Activated naive CD8-positive, alpha-beta T cell treated with anti-CD3 and anti-CD28 coated beads, Interleukin-2, amount 50 U/mL, for 24 hours (primary cell): ENCODE data around the gene KRT25.
A peak's percentile ranks its signal among the peaks of the same experiment; 100 is the strongest.

Experiments
- ATAC-seq: fragments of 150-1000 bp; cut with Tn5 transposase; one replicate; pipeline ENCODE4 v1.10.0; 2021
- DNase-seq: peaks from one replicate; pipeline ENCODE4 v3.0.0; 2021
- H3K27ac Mint-ChIP-seq: one replicate; pipeline ENCODE4 v1.8.0; 2021; ENCODE audit warnings: mild to moderate bottlenecking, mixed read lengths
- H3K27me3 Mint-ChIP-seq: one replicate; pipeline ENCODE4 v1.8.0; 2021; ENCODE audit warnings: mixed read lengths
- H3K36me3 Mint-ChIP-seq: one replicate; pipeline ENCODE4 v1.8.0; 2021; ENCODE audit warnings: low read depth, mixed read lengths
- H3K4me1 Mint-ChIP-seq: one replicate; pipeline ENCODE4 v1.8.0; 2021; ENCODE audit warnings: mixed read lengths
- H3K4me3 Mint-ChIP-seq: one replicate; pipeline ENCODE4 v1.8.0; 2021; ENCODE audit warnings: mild to moderate bottlenecking, moderate library complexity, mixed read lengths
- H3K9me3 Mint-ChIP-seq: one replicate; pipeline ENCODE4 v1.8.0; 2021; ENCODE audit warnings: mixed read lengths

Gene KRT25

DNA sequence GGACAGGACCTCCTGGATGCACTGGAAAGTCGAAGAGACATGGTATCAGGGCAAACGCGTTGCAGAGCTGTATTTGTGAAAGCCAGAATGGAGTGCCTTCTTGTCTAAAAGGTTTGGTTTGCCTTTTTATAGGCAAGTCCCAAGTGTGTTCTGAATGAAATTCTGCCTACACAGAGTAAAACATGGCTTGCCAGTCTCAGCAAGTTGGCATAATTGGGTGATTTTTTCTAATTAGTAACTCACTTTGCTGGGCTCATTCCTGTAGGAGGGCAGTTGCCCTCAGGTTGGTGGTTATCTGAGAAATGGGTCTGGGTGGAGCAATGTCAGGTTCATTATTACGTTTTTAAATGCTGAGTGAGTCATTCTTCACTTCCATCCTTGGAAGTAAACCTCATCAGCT, at the start of gene KRT25:
TSS of gene KRT25 (minus strand) at position 101 of the 400 bp plus-strand sequence. CDS start at position 41, 60 bp downstream.
- Mint-ChIP-seq H3K27me3 (peaks cover 45% of the 10 kb centered on the region), H3K4me3 (no peak within 1 kb of the TSS), H3K36me3 (peaks cover 5% of the 10 kb centered on the region), H3K27ac (no peak within 1 kb of the TSS), H3K4me1 (no peaks in the 10 kb centered on the region), H3K9me3 (peaks cover 29% of the 10 kb centered on the region)
- no peak for DNase-seq
- ATAC-seq: no peak

DNA sequence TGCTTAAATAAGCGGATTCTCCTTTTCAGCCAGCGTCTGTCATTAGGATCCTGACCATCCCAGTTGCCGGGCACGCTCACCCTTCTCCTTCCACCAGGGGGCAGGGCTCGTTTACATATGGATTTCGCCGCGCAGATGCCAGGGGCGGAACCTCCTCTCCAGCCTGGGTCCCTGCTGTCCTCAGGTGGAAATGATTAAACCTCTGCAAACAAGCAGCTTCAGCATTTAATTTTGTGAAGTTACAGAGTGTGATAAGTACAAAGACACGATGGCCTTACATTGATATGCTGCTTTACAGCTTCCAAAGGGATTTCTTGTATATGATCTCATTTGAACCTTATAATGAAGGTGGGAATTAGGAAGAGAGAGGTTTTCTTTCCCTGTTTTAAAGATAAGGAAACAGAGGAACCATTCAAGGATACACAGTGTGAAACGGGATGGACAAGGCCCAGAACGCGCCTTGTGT, 48.5 kb upstream of the KRT25 start:
- no peak overlapping the region for H3K4me3 Mint-ChIP-seq
- peak; percentile 84 for ATAC-seq
- peak; percentile 83 for DNase-seq
- H3K4me1 Mint-ChIP-seq: peaks cover 2% of the 10 kb centered on the region
- H3K27ac Mint-ChIP-seq: no peak overlapping the region
- peaks cover 45% of the 10 kb centered on the region for H3K27me3 Mint-ChIP-seq
- H3K9me3 Mint-ChIP-seq: no peaks in the 10 kb centered on the region
- H3K36me3 Mint-ChIP-seq: no peaks in the 10 kb centered on the region

DNA sequence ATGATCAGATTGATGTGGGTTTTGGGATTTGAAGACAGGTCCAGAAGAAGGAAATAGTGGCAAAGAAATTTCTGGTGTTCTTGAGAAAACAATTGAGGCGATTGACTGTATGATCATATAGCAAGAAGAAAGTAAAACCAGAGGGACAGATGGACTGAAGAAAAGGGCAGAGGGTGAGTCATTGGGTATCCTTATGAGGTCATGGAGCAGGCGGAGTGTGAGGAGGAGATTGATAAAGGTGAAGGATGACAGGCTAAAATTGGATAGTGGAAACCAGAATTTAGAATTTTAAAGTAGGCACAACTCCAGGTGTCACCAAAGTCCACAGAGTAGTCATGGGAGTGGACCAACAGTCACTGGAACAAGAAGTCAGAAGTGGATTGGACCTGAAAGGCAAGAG, 46.0 kb upstream of the KRT25 start:
- Mint-ChIP-seq H3K4me3 (no peak overlapping the region), H3K27me3 (peaks cover 36% of the 10 kb centered on the region), H3K9me3 (no peaks in the 10 kb centered on the region), H3K36me3 (no peaks in the 10 kb centered on the region), H3K27ac (no peak overlapping the region), H3K4me1 (peaks cover 2% of the 10 kb centered on the region)
- DNase-seq (no peak), ATAC-seq (no peak)

DNA sequence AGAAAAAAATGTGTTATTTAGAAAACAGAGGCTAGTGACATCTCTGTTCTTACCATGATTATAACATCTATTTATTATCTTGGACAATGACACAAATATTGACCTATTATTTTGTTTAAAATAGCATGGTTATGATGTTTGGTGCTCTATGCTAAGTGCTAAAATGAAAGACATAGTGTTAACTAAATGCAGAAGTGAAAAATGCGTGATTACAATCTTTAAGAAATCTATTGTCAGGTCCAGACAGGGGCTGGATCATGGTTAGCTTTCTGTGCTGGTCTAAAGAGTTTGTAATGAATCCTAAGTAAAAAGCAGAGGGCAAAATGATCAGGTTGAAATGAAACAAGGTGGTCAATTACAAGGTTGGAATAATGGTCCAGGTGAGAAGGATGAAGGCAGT, 45.2 kb upstream of the KRT25 start:
- H3K27me3 Mint-ChIP-seq: peaks cover 38% of the 10 kb centered on the region
- DNase-seq: no peak
- no peak for ATAC-seq
- H3K4me1 Mint-ChIP-seq: peaks cover 2% of the 10 kb centered on the region
- H3K9me3 Mint-ChIP-seq: no peaks in the 10 kb centered on the region
- no peak overlapping the region for H3K4me3 Mint-ChIP-seq
- no peak overlapping the region for H3K27ac Mint-ChIP-seq
- H3K36me3 Mint-ChIP-seq: no peaks in the 10 kb centered on the region

- Mint-ChIP-seq H3K36me3 (no peaks in the 10 kb centered on the region), H3K27ac (no peak within 1 kb of the TSS), H3K9me3 (no peaks in the 10 kb centered on the region), H3K4me3 (no peak within 1 kb of the TSS), H3K4me1 (peaks cover 2% of the 10 kb centered on the region), H3K27me3 (peaks cover 37% of the 10 kb centered on the region)
- ATAC-seq: no peak
- DNase-seq: no peak
Measured at GRCh38 chr17:40799859-40800258, 44.7 kb upstream of the KRT25 start, which contains the start of gene KRT28. Gene KRT28 (minus strand): TSS chr17:40799959. CDS start chr17:40799893, 66 bp downstream.

GRCh38 chr17:40796846-40797245, 41.7 kb upstream of the KRT25 start:
- H3K36me3 Mint-ChIP-seq: no peaks in the 10 kb centered on the region
- DNase-seq: no peak
- no peaks in the 10 kb centered on the region for H3K4me1 Mint-ChIP-seq
- no peaks in the 10 kb centered on the region for H3K9me3 Mint-ChIP-seq
- no peak overlapping the region for H3K27ac Mint-ChIP-seq
- H3K27me3 Mint-ChIP-seq: peaks cover 35% of the 10 kb centered on the region
- H3K4me3 Mint-ChIP-seq: no peak overlapping the region
- no peak for ATAC-seq

DNA sequence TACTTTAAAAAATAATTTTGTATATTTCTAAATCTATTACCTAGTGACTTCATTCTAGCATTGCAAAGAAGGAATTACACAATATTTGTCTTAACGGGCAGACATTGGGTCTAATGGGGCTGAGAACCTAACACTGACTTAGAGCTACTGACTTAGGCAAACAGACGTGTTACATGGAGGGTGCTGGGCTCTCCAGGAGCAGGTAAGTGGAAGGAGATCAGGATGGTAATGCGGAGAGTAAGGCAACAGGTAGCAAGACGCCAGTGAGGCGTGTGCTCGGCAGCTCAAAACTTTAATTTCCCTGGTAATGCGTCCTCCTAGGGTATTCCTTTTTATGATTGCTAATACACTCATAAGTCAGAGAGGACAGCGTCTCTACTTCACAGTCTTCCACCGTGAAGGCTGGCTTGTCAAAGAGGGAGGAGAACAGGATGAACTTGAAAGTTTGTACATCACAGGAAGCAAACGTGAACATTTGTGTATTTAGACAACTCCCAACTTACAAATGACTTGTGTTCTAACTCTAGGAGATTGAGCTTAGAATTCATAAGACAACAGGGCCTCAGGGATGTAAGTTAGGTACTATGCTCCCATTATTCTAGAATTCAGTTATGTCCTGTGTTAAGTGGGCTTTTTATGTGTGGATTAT, 40.0 kb upstream of the KRT25 start:
- Mint-ChIP-seq H3K36me3 (no peaks in the 10 kb centered on the region), H3K27me3 (peaks cover 35% of the 10 kb centered on the region), H3K4me1 (no peaks in the 10 kb centered on the region), H3K27ac (no peak overlapping the region), H3K9me3 (no peaks in the 10 kb centered on the region), H3K4me3 (no peak overlapping the region)
- ATAC-seq (no peak), DNase-seq (no peak)

GRCh38 chr17:40794466-40794865, 39.3 kb upstream of the KRT25 start:
- ATAC-seq (no peak), DNase-seq (no peak)
- peaks cover 33% of the 10 kb centered on the region for H3K27me3 Mint-ChIP-seq
- H3K27ac Mint-ChIP-seq: no peak overlapping the region
- no peaks in the 10 kb centered on the region for H3K9me3 Mint-ChIP-seq
- no peak overlapping the region for H3K4me3 Mint-ChIP-seq
- no peaks in the 10 kb centered on the region for H3K36me3 Mint-ChIP-seq
- no peaks in the 10 kb centered on the region for H3K4me1 Mint-ChIP-seq

GRCh38 chr17:40793832-40794231, 38.7 kb upstream of the KRT25 start:
- no peaks in the 10 kb centered on the region for H3K36me3 Mint-ChIP-seq
- DNase-seq: no peak
- H3K4me1 Mint-ChIP-seq: no peaks in the 10 kb centered on the region
- no peak overlapping the region for H3K27ac Mint-ChIP-seq
- no peak for ATAC-seq
- H3K27me3 Mint-ChIP-seq: peaks cover 28% of the 10 kb centered on the region
- no peak overlapping the region for H3K4me3 Mint-ChIP-seq
- no peaks in the 10 kb centered on the region for H3K9me3 Mint-ChIP-seq

DNA sequence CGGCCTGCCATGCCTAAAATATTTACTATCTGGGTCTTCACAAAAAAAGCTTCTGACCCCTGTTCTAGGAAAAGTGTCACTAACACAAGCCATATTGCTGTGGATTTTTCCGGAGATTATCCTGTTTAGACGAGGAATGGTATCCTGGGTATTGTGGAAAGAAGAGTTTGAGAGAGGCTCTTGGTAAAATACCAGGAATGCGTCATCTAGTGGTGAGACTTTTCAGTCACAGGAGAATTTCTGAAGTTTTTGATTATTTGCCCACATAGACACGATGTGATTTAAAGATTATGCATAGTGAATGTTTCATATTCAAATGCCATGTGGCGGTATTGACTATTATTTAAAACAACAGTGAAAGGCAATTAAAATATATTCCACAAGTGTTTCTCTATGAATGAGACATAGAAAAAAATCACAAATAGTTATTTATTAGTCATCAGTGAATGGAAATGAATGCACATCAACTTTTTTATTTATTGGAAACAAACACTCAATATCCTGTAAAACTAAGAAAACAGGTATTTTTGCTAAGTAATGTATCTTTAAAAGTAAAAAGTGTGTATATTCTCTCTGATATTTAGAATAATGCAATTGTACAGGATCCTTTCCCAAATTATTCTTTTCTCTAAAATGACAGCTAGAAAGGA, 36.8 kb upstream of the KRT25 start:
- H3K27me3 Mint-ChIP-seq: peaks cover 27% of the 10 kb centered on the region
- no peak overlapping the region for H3K27ac Mint-ChIP-seq
- no peak for ATAC-seq
- no peaks in the 10 kb centered on the region for H3K36me3 Mint-ChIP-seq
- no peak for DNase-seq
- no peaks in the 10 kb centered on the region for H3K4me1 Mint-ChIP-seq
- no peaks in the 10 kb centered on the region for H3K9me3 Mint-ChIP-seq
- no peak overlapping the region for H3K4me3 Mint-ChIP-seq

- Mint-ChIP-seq H3K4me3 (no peak overlapping the region), H3K27me3 (peaks cover 23% of the 10 kb centered on the region), H3K9me3 (no peaks in the 10 kb centered on the region), H3K36me3 (no peaks in the 10 kb centered on the region), H3K4me1 (no peaks in the 10 kb centered on the region), H3K27ac (no peak overlapping the region)
- no peak for ATAC-seq
- no peak for DNase-seq
Measured at GRCh38 chr17:40791111-40791510, 36.0 kb upstream of the KRT25 start.

DNA sequence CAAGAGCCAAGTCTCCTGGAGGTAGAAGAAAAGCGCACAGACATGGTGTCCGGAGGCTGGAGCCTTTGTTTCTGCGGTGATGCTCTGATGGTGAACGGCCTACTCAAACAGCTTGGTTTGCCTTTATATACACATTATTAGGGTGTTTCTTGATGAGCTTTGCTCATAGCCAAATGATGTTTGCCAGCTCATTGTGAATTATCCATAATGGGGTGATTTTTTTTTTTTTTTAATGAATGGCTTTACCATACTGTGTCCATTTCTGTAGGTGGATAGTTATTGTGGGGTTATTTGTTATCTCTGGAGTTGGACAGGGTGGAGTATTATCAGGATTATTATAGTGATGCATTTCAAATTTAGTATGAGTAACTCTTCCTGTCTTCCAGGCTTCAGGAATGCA, 27.3 kb upstream of the KRT25 start, which contains the start of gene KRT27:
TSS of gene KRT27 (minus strand) at position 101 of the 400 bp plus-strand sequence. CDS start at position 44, 57 bp downstream.
- peaks cover 52% of the 10 kb centered on the region for H3K27me3 Mint-ChIP-seq
- ATAC-seq (no peak), DNase-seq (no peak)
- no peaks in the 10 kb centered on the region for H3K4me1 Mint-ChIP-seq
- H3K9me3 Mint-ChIP-seq: no peaks in the 10 kb centered on the region
- H3K4me3 Mint-ChIP-seq: no peak within 1 kb of the TSS
- no peaks in the 10 kb centered on the region for H3K36me3 Mint-ChIP-seq
- H3K27ac Mint-ChIP-seq: no peak within 1 kb of the TSS

- Mint-ChIP-seq H3K36me3 (no peaks in the 10 kb centered on the region), H3K9me3 (no peaks in the 10 kb centered on the region), H3K27me3 (peaks cover 60% of the 10 kb centered on the region), H3K27ac (no peak overlapping the region), H3K4me1 (no peaks in the 10 kb centered on the region), H3K4me3 (peak overlapping the region; percentile 22)
- DNase-seq (peak; percentile 27), ATAC-seq (no peak)
Measured at GRCh38 chr17:40779181-40779909, 24.2 kb upstream of the KRT25 start.

DNA sequence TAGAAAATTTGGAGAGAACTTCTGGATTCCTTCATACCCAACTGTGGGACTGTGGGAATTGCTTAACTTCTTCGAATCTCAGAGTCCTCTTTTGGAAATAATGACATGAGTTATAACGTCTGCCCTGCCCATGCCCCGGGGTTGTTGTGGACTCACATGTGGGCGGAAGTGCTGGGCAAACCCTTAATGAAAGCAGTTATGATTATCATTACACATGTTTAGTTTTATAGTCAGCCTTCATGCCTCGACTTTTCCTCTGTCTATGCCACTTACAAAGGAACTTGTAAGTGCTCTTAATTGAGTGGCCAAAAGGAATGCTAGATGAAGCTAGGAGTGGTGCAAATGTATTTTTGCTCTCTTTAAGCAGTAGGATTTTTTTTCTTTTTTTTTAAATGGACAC, 23.3 kb upstream of the KRT25 start:
- Mint-ChIP-seq H3K4me1 (no peaks in the 10 kb centered on the region), H3K27ac (no peak overlapping the region), H3K4me3 (no peak overlapping the region)

DNA sequence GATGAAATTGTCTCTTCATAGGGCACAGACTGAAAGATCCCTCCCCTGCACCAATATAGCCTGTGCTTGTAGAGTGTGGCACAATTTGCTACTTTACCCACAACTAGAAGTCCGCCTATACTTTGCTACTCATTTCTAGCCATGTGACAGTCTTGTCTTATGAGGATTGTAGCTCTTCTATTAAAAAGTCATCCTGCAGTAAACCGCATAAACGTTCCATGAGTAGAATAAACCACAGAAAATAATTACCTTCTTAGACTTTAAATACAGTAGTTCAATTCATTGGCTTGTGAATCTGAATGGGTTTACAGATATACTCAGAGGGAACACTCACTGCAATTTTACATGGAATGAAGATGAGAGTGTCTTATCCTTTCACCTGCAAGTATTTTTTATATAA, 22.8 kb upstream of the KRT25 start:
- H3K36me3 Mint-ChIP-seq: no peaks in the 10 kb centered on the region
- H3K27me3 Mint-ChIP-seq: peaks cover 58% of the 10 kb centered on the region
- H3K9me3 Mint-ChIP-seq: no peaks in the 10 kb centered on the region
- ATAC-seq: no peak
- H3K4me1 Mint-ChIP-seq: no peaks in the 10 kb centered on the region
- no peak overlapping the region for H3K4me3 Mint-ChIP-seq
- H3K27ac Mint-ChIP-seq: no peak overlapping the region
- DNase-seq: no peak

More for the DNA sequence above, 23.3 kb upstream of the KRT25 start:
- DNase-seq (no peak), ATAC-seq (no peak)
- H3K36me3 Mint-ChIP-seq: no peaks in the 10 kb centered on the region
- H3K27me3 Mint-ChIP-seq: peaks cover 62% of the 10 kb centered on the region
- no peaks in the 10 kb centered on the region for H3K9me3 Mint-ChIP-seq
